H1 (cell line): ENCODE data around the gene PCDHAC2.

Source experiments
- ATF2 ChIP-seq: IDR thresholded peaks from 2 replicates; pipeline ENCODE4 v1.6.1; 2012; ENCODE audit warnings: low read length, inconsistent platforms
- CEBPB ChIP-seq: IDR thresholded peaks from 2 replicates; pipeline ENCODE4 v1.6.1; 2012; ENCODE audit warnings: low read depth, low read length
- GABPA ChIP-seq: IDR thresholded peaks from 2 replicates; pipeline ENCODE4 v1.6.1; 2011; ENCODE audit warnings: mild to moderate bottlenecking, low read length, moderate library complexity, borderline replicate concordance; ENCODE audit not compliant: insufficient read depth
- NANOG ChIP-seq: IDR thresholded peaks from 2 replicates; pipeline ENCODE4 v1.6.1; 2011; ENCODE audit warnings: low read length, low read depth, mild to moderate bottlenecking, inconsistent platforms; ENCODE audit not compliant: insufficient read depth, poor library complexity, severe bottlenecking
- POLR2A ChIP-seq, 2 experiments: IDR thresholded peaks; 1 replicate in 1 of 2; 2 replicates in 1 of 2; pipeline ENCODE4 v1.6.1; 2011; ENCODE audit warnings: low read depth in 2 of 2, low read length in 2 of 2, mild to moderate bottlenecking in 2 of 2; ENCODE audit errors: control extremely low read depth in 1 of 2
- POLR2AphosphoS5 ChIP-seq: IDR thresholded peaks from 2 replicates; pipeline ENCODE4 v1.6.1; 2011; ENCODE audit warnings: low read depth, low read length
- SIN3A ChIP-seq, 2 experiments: IDR thresholded peaks in 1 of 2; conservative IDR thresholded peaks in 1 of 2; 2 replicates each; pipeline ENCODE4 v1.6.1; 2011 to 2012; ENCODE audit warnings: low read length in 2 of 2, improper control_type of control experiment in 1 of 2, low read depth in 1 of 2, mild to moderate bottlenecking in 1 of 2
- YY1 ChIP-seq: IDR thresholded peaks from 2 replicates; pipeline ENCODE4 v1.6.1; 2011; ENCODE audit warnings: low read depth, mild to moderate bottlenecking, low read length
- TF ChIP-seq, protein P1 (sequence below), 3 experiments: IDR thresholded peaks; 1 replicate in 2 of 3; 2 replicates in 1 of 3; pipeline versions ENCODE4 v1.5.1 to v1.6.1; 2011; ENCODE audit warnings: low read length in 3 of 3, mild to moderate bottlenecking in 3 of 3, inconsistent platforms in 2 of 3, low read depth in 1 of 3, moderate library complexity in 1 of 3; ENCODE audit not compliant: insufficient read depth in 1 of 3; ENCODE audit errors: control extremely low read depth in 1 of 3

DNA sequence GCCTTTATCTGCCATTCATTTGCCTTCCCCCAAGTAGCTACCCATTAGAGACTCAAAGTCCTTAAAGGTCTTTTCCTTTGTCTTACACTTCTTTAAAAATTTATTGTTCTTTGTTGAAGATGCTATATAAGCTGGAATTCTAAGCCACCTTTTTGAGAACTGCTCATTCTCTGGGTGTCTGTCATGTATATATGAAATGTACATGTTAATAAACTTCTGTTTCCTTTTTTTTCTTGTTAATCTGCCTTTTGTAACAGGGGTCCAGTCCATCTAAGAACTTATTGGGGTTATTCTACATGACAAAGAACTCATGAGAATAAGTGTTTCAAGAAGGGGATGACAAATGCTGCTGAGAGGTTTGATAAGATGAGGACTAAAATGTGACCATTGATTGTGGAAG, 41.5 kb downstream of the PCDHAC2 start:
- no peak for TF ChIP-seq GABPA
- TF ChIP-seq NANOG, result no peak
- TF ChIP-seq, protein P1, sequence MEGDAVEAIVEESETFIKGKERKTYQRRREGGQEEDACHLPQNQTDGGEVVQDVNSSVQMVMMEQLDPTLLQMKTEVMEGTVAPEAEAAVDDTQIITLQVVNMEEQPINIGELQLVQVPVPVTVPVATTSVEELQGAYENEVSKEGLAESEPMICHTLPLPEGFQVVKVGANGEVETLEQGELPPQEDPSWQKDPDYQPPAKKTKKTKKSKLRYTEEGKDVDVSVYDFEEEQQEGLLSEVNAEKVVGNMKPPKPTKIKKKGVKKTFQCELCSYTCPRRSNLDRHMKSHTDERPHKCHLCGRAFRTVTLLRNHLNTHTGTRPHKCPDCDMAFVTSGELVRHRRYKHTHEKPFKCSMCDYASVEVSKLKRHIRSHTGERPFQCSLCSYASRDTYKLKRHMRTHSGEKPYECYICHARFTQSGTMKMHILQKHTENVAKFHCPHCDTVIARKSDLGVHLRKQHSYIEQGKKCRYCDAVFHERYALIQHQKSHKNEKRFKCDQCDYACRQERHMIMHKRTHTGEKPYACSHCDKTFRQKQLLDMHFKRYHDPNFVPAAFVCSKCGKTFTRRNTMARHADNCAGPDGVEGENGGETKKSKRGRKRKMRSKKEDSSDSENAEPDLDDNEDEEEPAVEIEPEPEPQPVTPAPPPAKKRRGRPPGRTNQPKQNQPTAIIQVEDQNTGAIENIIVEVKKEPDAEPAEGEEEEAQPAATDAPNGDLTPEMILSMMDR (IDR thresholded peaks at IDR 0.05; ENCODE audit: control extremely low read depth in 1 of 3, insufficient read depth in 1 of 3, low read depth in 1 of 3, low read length in 3 of 3), result no peak
- no peak for TF ChIP-seq ATF2
- no peak for TF ChIP-seq SIN3A (conservative IDR thresholded peaks at IDR 0.05 in 1 of 2, IDR thresholded peaks at IDR 0.05 in 1 of 2; ENCODE audit: low read depth in 1 of 2, low read length in 2 of 2)
- no peak for TF ChIP-seq POLR2A (IDR thresholded peaks at IDR 0.05; ENCODE audit: control extremely low read depth in 1 of 2, low read depth in 2 of 2, low read length in 2 of 2)
- no peak for TF ChIP-seq CEBPB
- TF ChIP-seq POLR2AphosphoS5, result no peak
- no peak for TF ChIP-seq YY1
